Activated T-cell treated with anti-CD3 and anti-CD28 coated beads, Interleukin-2, amount 50 U/mL, for 72 hours (primary cell): ENCODE results near the gene TGDS. TPM values are rescaled to one million over a fixed set of nuclear protein-coding genes. Genes with fewer than 3 reads are reported as not detected.
"Not testable (repeated sequence)": the region's sequence is repeated elsewhere in the genome, so short reads cannot be mapped to it uniquely, and the experiment has no call there.

Experiments
- ATAC-seq, 2 donors: fragments of 150-1000 bp; cut with Tn5 transposase; replicated peaks in 1 of 2; 2 replicates each; pipeline ENCODE4 v1.10.0; 2021; ENCODE audit warnings: moderate library complexity in 2 of 2, mild to moderate bottlenecking in 1 of 2
- DNase-seq, 2 donors: peaks; one replicate each; pipeline ENCODE4 v3.0.0; 2021 to 2022; ENCODE audit warnings: mixed read lengths in 1 of 2
- H3K27ac Mint-ChIP-seq: one replicate; pipeline ENCODE4 v1.8.0; 2022; ENCODE audit warnings: mild to moderate bottlenecking, moderate library complexity, mixed read lengths
- H3K27me3 Mint-ChIP-seq: one replicate; pipeline ENCODE4 v1.8.0; 2022; ENCODE audit warnings: low read depth, mixed read lengths
- H3K36me3 Mint-ChIP-seq, 2 donors: one replicate each; pipeline ENCODE4 v1.8.0; 2022; ENCODE audit warnings: mixed read lengths in 2 of 2, mild to moderate bottlenecking in 1 of 2; ENCODE audit not compliant: insufficient read depth in 2 of 2
- H3K4me1 Mint-ChIP-seq: one replicate; pipeline ENCODE4 v1.8.0; 2022; ENCODE audit warnings: low read depth, mixed read lengths
- H3K4me3 Mint-ChIP-seq, 2 donors: one replicate each; pipeline ENCODE4 v1.8.0; 2022; ENCODE audit warnings: mild to moderate bottlenecking in 2 of 2, mixed read lengths in 2 of 2, moderate library complexity in 2 of 2
- H3K9me3 Mint-ChIP-seq, 2 donors: one replicate each; pipeline ENCODE4 v1.8.0; 2022; ENCODE audit warnings: mixed read lengths in 2 of 2
- total RNA-seq, 2 donors: library from RNA; stranded (reverse); gene quantifications; one replicate each; pipeline ENCODE4 v1.2.3, GENCODE V29; 2022

TGDS gene
- total RNA-seq, 2 donors from 2014 or later = 20.7 to 21.1 TPM

- no peak for ATAC-seq
- no peak overlapping the region for H3K27ac Mint-ChIP-seq
- no peak overlapping the region for H3K4me3 Mint-ChIP-seq
- H3K36me3 Mint-ChIP-seq = peaks cover 0 to 3% of the 10 kb centered on the region in 2 donors
- no peaks in the 10 kb centered on the region for H3K27me3 Mint-ChIP-seq
- peaks cover 7% of the 10 kb centered on the region for H3K4me1 Mint-ChIP-seq
- no peak for DNase-seq
- no peaks in the 10 kb centered on the region for H3K9me3 Mint-ChIP-seq
Observed at GRCh38 chr13:94542917-94543316, 53.0 kb downstream of the TGDS start.

GRCh38 chr13:94537740-94538630 lies 58.0 kb downstream of the TGDS start:
- no peak for ATAC-seq
- Mint-ChIP-seq H3K36me3 (no peaks in the 10 kb centered on the region), H3K4me3 (no peak overlapping the region), H3K9me3 (no peaks in the 10 kb centered on the region), H3K27ac (no peak overlapping the region), H3K4me1 (peaks cover 17% of the 10 kb centered on the region), H3K27me3 (no peaks in the 10 kb centered on the region)
- no peak for DNase-seq

GRCh38 chr13:94535775-94536174 lies 60.2 kb downstream of the TGDS start:
- ATAC-seq (no peak), DNase-seq (no peak)
- H3K36me3 Mint-ChIP-seq = no peaks in the 10 kb centered on the region
- no peak overlapping the region for H3K4me3 Mint-ChIP-seq
- H3K9me3 Mint-ChIP-seq = peaks cover 0 to 5% of the 10 kb centered on the region in 2 donors
- H3K27me3 Mint-ChIP-seq = no peaks in the 10 kb centered on the region
- H3K27ac Mint-ChIP-seq = no peak overlapping the region
- H3K4me1 Mint-ChIP-seq = peaks cover 17% of the 10 kb centered on the region

GRCh38 chr13:94535231-94535630 lies 60.7 kb downstream of the TGDS start:
- DNase-seq (no peak), ATAC-seq (no peak)
- H3K9me3 Mint-ChIP-seq = peaks cover 0 to 5% of the 10 kb centered on the region in 2 donors
- peaks cover 0 to under 1% of the 10 kb centered on the region in 2 donors for H3K36me3 Mint-ChIP-seq
- no peaks in the 10 kb centered on the region for H3K27me3 Mint-ChIP-seq
- no peak overlapping the region for H3K4me3 Mint-ChIP-seq
- peaks cover 15% of the 10 kb centered on the region for H3K4me1 Mint-ChIP-seq
- H3K27ac Mint-ChIP-seq = no peak overlapping the region

- H3K9me3 Mint-ChIP-seq = peaks cover 4 to 7% of the 10 kb centered on the region in 2 donors
- H3K4me1 Mint-ChIP-seq = peaks cover 11% of the 10 kb centered on the region
- no peak overlapping the region for H3K27ac Mint-ChIP-seq
- H3K27me3 Mint-ChIP-seq = no peaks in the 10 kb centered on the region
- no peak for ATAC-seq
- no peak overlapping the region for H3K4me3 Mint-ChIP-seq
- no peak for DNase-seq
- H3K36me3 Mint-ChIP-seq = peaks cover 1 to 4% of the 10 kb centered on the region in 2 donors
Observed at GRCh38 chr13:94534166-94534565, 61.8 kb downstream of the TGDS start.

- ATAC-seq = not testable (repeated sequence)
Observed at GRCh38 chr13:94532278-94532677, 63.7 kb downstream of the TGDS start.

GRCh38 chr13:94526956-94527355 lies 69.0 kb downstream of the TGDS start:
- not testable (repeated sequence) for H3K36me3 Mint-ChIP-seq, H3K4me3 Mint-ChIP-seq, H3K27me3 Mint-ChIP-seq, ATAC-seq, DNase-seq, H3K4me1 Mint-ChIP-seq, H3K27ac Mint-ChIP-seq
- peaks cover 9 to 12% of the 10 kb centered on the region in 2 donors for H3K9me3 Mint-ChIP-seq

More at GRCh38 chr13:94532278-94532677, 63.7 kb downstream of the TGDS start:
- not testable (repeated sequence) for H3K27ac Mint-ChIP-seq, H3K27me3 Mint-ChIP-seq, DNase-seq, H3K36me3 Mint-ChIP-seq, H3K4me3 Mint-ChIP-seq
- peaks cover 9 to 12% of the 10 kb centered on the region in 2 donors for H3K9me3 Mint-ChIP-seq
- peaks cover 11% of the 10 kb centered on the region for H3K4me1 Mint-ChIP-seq

GRCh38 chr13:94525781-94526180 lies 70.2 kb downstream of the TGDS start:
- no peak overlapping the region for H3K27ac Mint-ChIP-seq
- H3K36me3 Mint-ChIP-seq = peaks cover 6 to 9% of the 10 kb centered on the region in 2 donors
- peaks cover 7 to 9% of the 10 kb centered on the region in 2 donors for H3K9me3 Mint-ChIP-seq
- no peak for DNase-seq
- H3K4me1 Mint-ChIP-seq = no peaks in the 10 kb centered on the region
- H3K27me3 Mint-ChIP-seq = no peaks in the 10 kb centered on the region
- no peak overlapping the region for H3K4me3 Mint-ChIP-seq
- no peak for ATAC-seq

GRCh38 chr13:94524407-94524806 lies 71.5 kb downstream of the TGDS start:
- ATAC-seq = no peak
- DNase-seq = no peak
- H3K9me3 Mint-ChIP-seq = peaks cover 7% of the 10 kb centered on the region in 2 donors
- H3K27me3 Mint-ChIP-seq = no peaks in the 10 kb centered on the region
- H3K4me1 Mint-ChIP-seq = no peaks in the 10 kb centered on the region
- H3K36me3 Mint-ChIP-seq = peaks cover 5 to 7% of the 10 kb centered on the region in 2 donors
- no peak overlapping the region for H3K27ac Mint-ChIP-seq
- H3K4me3 Mint-ChIP-seq = no peak overlapping the region

Other genes with a start within 250 kb of the TGDS start
- gene DCT, start 116.5 kb downstream of the TGDS start, total RNA-seq = 1 to 10 TPM in 1 of 2 donors, under 1 TPM in 1; 0.49 to 2.3 TPM
- gene GPR180, start 5.7 kb upstream of the TGDS start, total RNA-seq = 1 to 10 TPM; 7.6 to 7.9 TPM
- gene SOX21, start 116.4 kb upstream of the TGDS start, total RNA-seq = not detected